ENCODE data around the gene NPY. TPM values are rescaled to one million over a fixed set of nuclear protein-coding genes. Genes with fewer than 3 reads are reported as not detected.

NPY gene
- polyA plus RNA-seq, 2 of the 4 experiments (the other 2 are of a cell fraction), result not detected

- DNase-seq (ENCODE audit: low read depth in 1 of 2, low spot score in 1 of 2) (peak in 1 of 2 experiments; percentile 11), ATAC-seq (peak; percentile 66 to 83), FAIRE-seq (no peak)
- H3K27ac ChIP-seq, result no peak overlapping the region
- peak overlapping the region; percentile 82 for H3K4me2 ChIP-seq
- peaks cover 19% of the 10 kb centered on the region; the same call in 2 of the 3 replicates for H3K4me1 ChIP-seq
- CTCF ChIA-PET, result no interaction called here
- H3K4me3 ChIP-seq, result peak overlapping the region; percentile 38
- no peak for TF ChIP-seq GATA3 (IDR thresholded peaks at IDR 0.05; ENCODE audit: borderline replicate concordance)
- no peak for TF ChIP-seq RFX5 (IDR thresholded peaks at IDR 0.05)
- TF ChIP-seq NR3C1 (IDR thresholded peaks at IDR 0.05), result no peak
- TF ChIP-seq ESRRA (IDR thresholded peaks at IDR 0.05; ENCODE audit: borderline replicate concordance, low read length), result no peak
- TF ChIP-seq, protein P1, sequence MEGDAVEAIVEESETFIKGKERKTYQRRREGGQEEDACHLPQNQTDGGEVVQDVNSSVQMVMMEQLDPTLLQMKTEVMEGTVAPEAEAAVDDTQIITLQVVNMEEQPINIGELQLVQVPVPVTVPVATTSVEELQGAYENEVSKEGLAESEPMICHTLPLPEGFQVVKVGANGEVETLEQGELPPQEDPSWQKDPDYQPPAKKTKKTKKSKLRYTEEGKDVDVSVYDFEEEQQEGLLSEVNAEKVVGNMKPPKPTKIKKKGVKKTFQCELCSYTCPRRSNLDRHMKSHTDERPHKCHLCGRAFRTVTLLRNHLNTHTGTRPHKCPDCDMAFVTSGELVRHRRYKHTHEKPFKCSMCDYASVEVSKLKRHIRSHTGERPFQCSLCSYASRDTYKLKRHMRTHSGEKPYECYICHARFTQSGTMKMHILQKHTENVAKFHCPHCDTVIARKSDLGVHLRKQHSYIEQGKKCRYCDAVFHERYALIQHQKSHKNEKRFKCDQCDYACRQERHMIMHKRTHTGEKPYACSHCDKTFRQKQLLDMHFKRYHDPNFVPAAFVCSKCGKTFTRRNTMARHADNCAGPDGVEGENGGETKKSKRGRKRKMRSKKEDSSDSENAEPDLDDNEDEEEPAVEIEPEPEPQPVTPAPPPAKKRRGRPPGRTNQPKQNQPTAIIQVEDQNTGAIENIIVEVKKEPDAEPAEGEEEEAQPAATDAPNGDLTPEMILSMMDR (IDR thresholded peaks at IDR 0.05), result peak; percentile 9; the same call in 1 of the 3 replicates
- no peak for TF ChIP-seq FOXS1 (CRISPR knock-in tag; IDR thresholded peaks at IDR 0.05)
- no peak for TF ChIP-seq RARB (CRISPR knock-in tag; IDR thresholded peaks at IDR 0.05)
- TF ChIP-seq BHLHE40 (IDR thresholded peaks at IDR 0.05; ENCODE audit: low read depth, low read length), result no peak
- TF ChIP-seq TFCP2L1 (CRISPR knock-in tag; IDR thresholded peaks at IDR 0.05), result no peak
- peak; percentile 12; the same call in 1 of the 3 replicates for TF ChIP-seq SMC3 (IDR thresholded peaks at IDR 0.05)
- no peak for TF ChIP-seq HEYL (CRISPR knock-in tag; IDR thresholded peaks at IDR 0.05)
- TF ChIP-seq RAD21 (conservative IDR thresholded peaks at IDR 0.05 in 1 of 2, IDR thresholded peaks at IDR 0.05 in 1 of 2), result peak in 1 of 2 experiments; percentile 21; a peak in 1 of 5 replicates
- 18% methylated on average over 31 of the region's 51 CpGs for WGBS (ENCODE audit: missing lambda C conversion rate)
- POLR2A ChIA-PET, result no interaction called here
- H3K9me3 ChIP-seq, result no peaks in the 10 kb centered on the region; the same call in 2 of the 3 replicates
Measured at GRCh38 chr7:24284699-24285506, 913 bp downstream of the NPY start.

- Histone ChIP-seq H3K9me3 (no peaks in the 10 kb centered on the region), H3K4me2 (no peak overlapping the region), H3K4me3 (no peak overlapping the region), H3K27ac (no peak overlapping the region), H3K4me1 (peaks cover 5% of the 10 kb centered on the region; the same call in 1 of the 3 replicates)
- FAIRE-seq, result peak; percentile 49
- DNase-seq (ENCODE audit: low read depth in 1 of 2, low spot score in 1 of 2), result peak; percentile 36 to 75
- ChIA-PET CTCF (interaction anchor here (0.6 to 3.0 kb wide), 29 partner anchors 9 to 825 kb away, joined by 3 to 12 read pairs (median 4); no protein-coding TSS in a partner anchor), POLR2A (no interaction called here)
- ATAC-seq, result peak; percentile 96 to 97
- peak; percentile 75 to 79 for TF ChIP-seq RAD21 (conservative IDR thresholded peaks at IDR 0.05 in 1 of 2, IDR thresholded peaks at IDR 0.05 in 1 of 2)
- peak; percentile 64 for TF ChIP-seq SMC3 (IDR thresholded peaks at IDR 0.05)
- TF ChIP-seq TP53 (CRISPR knock-in tag; IDR thresholded peaks at IDR 0.05), result no peak
- TF ChIP-seq, protein P1 (IDR thresholded peaks at IDR 0.05), result peak; percentile 75
- under 1% methylated on average over 5 of the region's 5 CpGs for WGBS (ENCODE audit: missing lambda C conversion rate)
Measured at GRCh38 chr7:24290004-24290641, 6.1 kb downstream of the NPY start.

- WGBS (ENCODE audit: missing lambda C conversion rate), result 34% methylated on average over 7 of the region's 7 CpGs
- Histone ChIP-seq H3K4me3 (no peak overlapping the region), H3K4me2 (no peak overlapping the region), H3K4me1 (no peaks in the 10 kb centered on the region), H3K9me3 (no peaks in the 10 kb centered on the region), H3K27ac (no peak overlapping the region)
- FAIRE-seq (no peak), ATAC-seq (no peak), DNase-seq (ENCODE audit: low read depth in 1 of 2, low spot score in 1 of 2) (no peak)
- POLR2A ChIA-PET, result no interaction called here
- CTCF ChIA-PET, result interaction anchor here (0.6 to 3.0 kb wide), 11 partner anchors 10 to 809 kb away, joined by 3 to 12 read pairs (median 4); no protein-coding TSS in a partner anchor
- TF ChIP-seq EP300 (IDR thresholded peaks at IDR 0.05) (no peak), EHF (CRISPR knock-in tag; IDR thresholded peaks at IDR 0.05) (no peak), CBX2 (IDR thresholded peaks at IDR 0.05; ENCODE audit: borderline replicate concordance, low read depth) (no peak), CHD2 (IDR thresholded peaks at IDR 0.05; ENCODE audit: low read length, partially characterized antibody) (no peak), MAZ (IDR thresholded peaks at IDR 0.05; ENCODE audit: borderline replicate concordance, low read depth, low read length) (no peak), MAFK (IDR thresholded peaks at IDR 0.05; ENCODE audit: partially characterized antibody) (no peak), TP53 (CRISPR knock-in tag; IDR thresholded peaks at IDR 0.05) (no peak), RFX5 (IDR thresholded peaks at IDR 0.05) (no peak), KDM1A (IDR thresholded peaks at IDR 0.05; ENCODE audit: low read depth) (no peak), HOXB13 (CRISPR knock-in tag; IDR thresholded peaks at IDR 0.05; ENCODE audit: low read depth) (no peak), RAD21 (conservative IDR thresholded peaks at IDR 0.05 in 1 of 2, IDR thresholded peaks at IDR 0.05 in 1 of 2) (no peak)
- TF ChIP-seq, protein P2, sequence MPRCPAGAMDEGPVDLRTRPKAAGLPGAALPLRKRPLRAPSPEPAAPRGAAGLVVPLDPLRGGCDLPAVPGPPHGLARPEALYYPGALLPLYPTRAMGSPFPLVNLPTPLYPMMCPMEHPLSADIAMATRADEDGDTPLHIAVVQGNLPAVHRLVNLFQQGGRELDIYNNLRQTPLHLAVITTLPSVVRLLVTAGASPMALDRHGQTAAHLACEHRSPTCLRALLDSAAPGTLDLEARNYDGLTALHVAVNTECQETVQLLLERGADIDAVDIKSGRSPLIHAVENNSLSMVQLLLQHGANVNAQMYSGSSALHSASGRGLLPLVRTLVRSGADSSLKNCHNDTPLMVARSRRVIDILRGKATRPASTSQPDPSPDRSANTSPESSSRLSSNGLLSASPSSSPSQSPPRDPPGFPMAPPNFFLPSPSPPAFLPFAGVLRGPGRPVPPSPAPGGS (IDR thresholded peaks at IDR 0.05), result no peak
Measured at GRCh38 chr7:24291271-24291670, 7.3 kb downstream of the NPY start.
